DOHH2 (cell line): ENCODE results near the gene PTPRH.

Source experiments
- H3F3A ChIP-seq: fragments of 200-600 bp; sonication (generic), shearing (Covaris generic); 2 replicates; pipeline ENCODE4 v1.6.0; 2016; ENCODE audit warnings: antibody characterized with exemption, mild to moderate bottlenecking; ENCODE audit not compliant: control insufficient read depth, insufficient read depth
- H3K27ac ChIP-seq: fragments of 200-600 bp; sonication (generic); 2 replicates; pipeline ENCODE4 v1.5.1; 2014; ENCODE audit warnings: low read depth, mild to moderate bottlenecking, low read length, moderate library complexity
- H3K27me3 ChIP-seq: fragments of 200-600 bp; sonication (generic); 2 replicates; pipeline ENCODE4 v1.6.1; 2014; ENCODE audit warnings: mild to moderate bottlenecking, low read length, mixed read lengths; ENCODE audit not compliant: control insufficient read depth
- H3K36me3 ChIP-seq: fragments of 200-600 bp; sonication (generic); 2 replicates; pipeline ENCODE4 v1.6.1; 2014; ENCODE audit warnings: mild to moderate bottlenecking, low read length, moderate library complexity, mixed read lengths; ENCODE audit not compliant: control insufficient read depth
- H3K4me1 ChIP-seq: fragments of 200-600 bp; sonication (generic); 2 replicates; pipeline ENCODE4 v1.6.1; 2014; ENCODE audit warnings: mild to moderate bottlenecking, low read length, mixed read lengths; ENCODE audit not compliant: control insufficient read depth
- H3K4me2 ChIP-seq: fragments of 200-600 bp; sonication (generic); 2 replicates; pipeline ENCODE4 v1.6.0; 2014; ENCODE audit warnings: mild to moderate bottlenecking, low read length, moderate library complexity
- H3K4me3 ChIP-seq: fragments of 200-600 bp; sonication (generic); 2 replicates; pipeline ENCODE4 v1.5.1; 2014; ENCODE audit warnings: mild to moderate bottlenecking, low read length, mixed read lengths
- H3K79me2 ChIP-seq: fragments of 200-600 bp; sonication (generic); 2 replicates; pipeline ENCODE4 v1.6.1; 2014; ENCODE audit warnings: mild to moderate bottlenecking, low read length, mixed read lengths; ENCODE audit not compliant: control insufficient read depth
- H3K9me2 ChIP-seq: fragments of 200-600 bp; sonication (generic); replicated peaks from 2 replicates; pipeline ENCODE4 v1.6.1; 2014; ENCODE audit warnings: mild to moderate bottlenecking, low read length, mixed read lengths; ENCODE audit not compliant: control insufficient read depth
- H3K9me3 ChIP-seq: fragments of 200-600 bp; sonication (generic); 2 replicates; pipeline ENCODE4 v1.6.1; 2014; ENCODE audit warnings: antibody characterized with exemption, low read length, mixed read lengths; ENCODE audit not compliant: control insufficient read depth, insufficient read depth
- H4K20me1 ChIP-seq: fragments of 200-600 bp; sonication (generic); 2 replicates; pipeline ENCODE4 v1.6.0; 2014; ENCODE audit warnings: low read depth, mild to moderate bottlenecking, antibody characterized with exemption, low read length, moderate library complexity; ENCODE audit not compliant: control insufficient read depth, insufficient read depth
- CTCF ChIP-seq: fragments of 200-600 bp; sonication (generic); IDR thresholded peaks from one replicate; pipeline ENCODE4 v1.5.1; 2014; ENCODE audit warnings: antibody characterized with exemption, mild to moderate bottlenecking, low read depth, low read length; ENCODE audit not compliant: poor library complexity, severe bottlenecking
- EZH2phosphoT487 ChIP-seq: fragments of 200-600 bp; sonication (generic); IDR thresholded peaks from 2 replicates; pipeline ENCODE4 v1.6.1; 2017; ENCODE audit warnings: borderline replicate concordance, mild to moderate bottlenecking, antibody characterized with exemption, low read length, moderate library complexity, mixed read lengths

The PTPRH gene

DNA sequence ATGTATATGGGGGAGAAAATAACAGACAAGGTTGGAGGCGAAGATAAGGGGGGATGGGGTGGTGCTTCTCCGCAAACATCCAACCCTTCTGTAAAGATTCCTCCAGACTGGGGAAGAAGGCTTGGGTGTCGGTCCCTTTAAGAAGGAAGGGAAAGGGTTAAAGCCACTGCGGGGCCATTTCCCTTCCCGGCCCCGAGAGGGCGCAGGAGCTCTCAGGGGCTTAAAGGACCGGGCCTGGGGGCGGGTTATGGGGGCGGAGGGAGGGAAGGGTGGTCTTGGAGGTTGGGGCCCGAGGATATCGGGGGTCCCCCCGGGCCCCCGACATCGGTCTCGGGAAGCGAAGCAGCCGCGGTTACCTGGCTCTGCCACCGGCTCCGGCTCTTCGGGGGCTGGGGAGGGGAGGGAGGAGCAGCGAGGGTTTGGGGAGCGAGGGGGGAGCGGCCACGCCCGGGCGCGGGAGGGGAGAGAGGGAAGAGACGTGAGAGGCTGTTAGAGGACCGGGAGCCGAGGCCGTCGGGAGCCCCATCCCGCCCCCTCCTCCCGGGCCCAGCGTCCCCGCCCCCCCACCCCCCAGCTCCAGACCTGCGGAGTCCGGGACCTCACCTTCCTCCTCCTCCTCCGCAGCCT, 63.1 kb downstream of the PTPRH start:
- no peaks in the 10 kb centered on the region for H3F3A ChIP-seq
- H3K27me3 ChIP-seq: peaks cover 14% of the 10 kb centered on the region
- no peaks in the 10 kb centered on the region for H4K20me1 ChIP-seq
- no peak overlapping the region for H3K27ac ChIP-seq
- peaks cover 8% of the 10 kb centered on the region for H3K4me1 ChIP-seq
- no peaks in the 10 kb centered on the region for H3K36me3 ChIP-seq
- no peaks in the 10 kb centered on the region for H3K9me2 ChIP-seq
- peak; percentile 65 for TF ChIP-seq CTCF
- TF ChIP-seq EZH2phosphoT487: no peak
- H3K79me2 ChIP-seq: no peaks in the 10 kb centered on the region
- H3K4me3 ChIP-seq: no peak overlapping the region
- peak overlapping the region; percentile 21; the same call in 1 of the 2 replicates for H3K4me2 ChIP-seq
- peaks cover 1% of the 10 kb centered on the region for H3K9me3 ChIP-seq

GRCh38 chr19:55145232-55145631, 64.1 kb downstream of the PTPRH start:
- Histone ChIP-seq H3K36me3 (no peaks in the 10 kb centered on the region), H3F3A (no peaks in the 10 kb centered on the region), H3K27ac (no peak overlapping the region), H4K20me1 (no peaks in the 10 kb centered on the region), H3K9me2 (no peaks in the 10 kb centered on the region), H3K4me2 (peak overlapping the region; percentile 21), H3K79me2 (no peaks in the 10 kb centered on the region), H3K4me1 (peaks cover 8% of the 10 kb centered on the region), H3K27me3 (peaks cover 17% of the 10 kb centered on the region), H3K4me3 (no peak overlapping the region), H3K9me3 (no peaks in the 10 kb centered on the region)
- TF ChIP-seq EZH2phosphoT487 (no peak), CTCF (no peak)

DNA sequence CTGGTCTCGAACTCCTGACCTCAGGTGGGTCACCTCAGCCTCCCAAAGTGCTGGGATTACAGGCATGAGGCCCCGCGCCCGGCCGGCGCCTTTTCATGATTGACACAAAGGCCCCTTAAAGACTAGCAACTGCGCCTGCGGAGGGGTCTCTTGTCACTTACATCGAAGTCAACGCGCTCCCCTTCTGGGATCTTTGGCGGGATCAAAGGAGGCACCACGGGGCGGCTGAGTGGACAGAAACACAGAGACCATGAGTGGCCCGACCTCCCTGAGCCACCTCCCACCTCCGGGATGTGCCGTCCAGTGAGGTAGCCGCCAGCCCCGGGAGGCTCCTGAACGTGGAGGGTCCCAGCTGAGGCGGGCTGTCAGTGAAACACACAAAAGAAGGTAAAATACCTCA, 67.6 kb downstream of the PTPRH start:
- Histone ChIP-seq H3K79me2 (no peaks in the 10 kb centered on the region), H3K27me3 (peaks cover 6% of the 10 kb centered on the region; the same call in 1 of the 2 replicates), H3K9me2 (no peaks in the 10 kb centered on the region), H3K27ac (no peak overlapping the region), H3K4me3 (no peak overlapping the region), H3K9me3 (no peaks in the 10 kb centered on the region), H3K4me1 (peaks cover 8% of the 10 kb centered on the region), H4K20me1 (no peaks in the 10 kb centered on the region), H3K4me2 (no peak overlapping the region), H3F3A (no peaks in the 10 kb centered on the region), H3K36me3 (no peaks in the 10 kb centered on the region)
- TF ChIP-seq CTCF (no peak), EZH2phosphoT487 (no peak)
